Ascending aorta (tissue), 2 donors: ENCODE data around the gene HOXA13. TPM values are rescaled to one million over a fixed set of nuclear protein-coding genes. Genes with fewer than 3 reads are reported as not detected.
A peak's percentile ranks its signal among the peaks of the same experiment; 100 is the strongest.

Source experiments
- DNase-seq, 2 donors: peaks; one replicate each; pipeline ENCODE4 v3.0.0-alpha.2; 2019; ENCODE audit warnings: low spot score in 2 of 2
- H3K27ac ChIP-seq, 2 donors: fragments of 200-600 bp; sonication (generic); one replicate each; pipeline ENCODE4 v1.5.1; 2016 to 2017; ENCODE audit warnings: mild to moderate bottlenecking in 1 of 2
- H3K27me3 ChIP-seq: fragments of 200-600 bp; sonication (generic); one replicate; pipeline ENCODE4 v1.5.1; 2017
- H3K36me3 ChIP-seq, 2 donors: fragments of 200-600 bp; sonication (generic); one replicate each; pipeline ENCODE4 v1.5.1; 2016
- H3K4me1 ChIP-seq, 2 donors: fragments of 200-600 bp; sonication (generic); one replicate each; pipeline ENCODE4 v1.5.1; 2016 to 2017; ENCODE audit warnings: mild to moderate bottlenecking in 1 of 2
- H3K4me3 ChIP-seq, 2 donors: fragments of 200-600 bp; sonication (generic); one replicate each; pipeline ENCODE4 v1.5.1; 2016 to 2017; ENCODE audit warnings: mild to moderate bottlenecking in 1 of 2
- H3K9me3 ChIP-seq, 2 donors: fragments of 200-600 bp; sonication (generic); one replicate each; pipeline ENCODE4 v1.5.1; 2016
- intact Hi-C: fragments of 100-400 bp; cut with DNase I; formaldehyde crosslinking; loops from one replicate; pipeline ENCODE4 v1.15.1; 2023
- total RNA-seq: library from RNA; depleted of rRNA; stranded (reverse); fragments of >200 nt; gene quantifications from one replicate; pipeline ENCODE4 v1.1.0, GENCODE V29; 2016
- TF ChIP-seq, protein P1 (sequence below), 3 experiments: fragments of 200-600 bp in 2 of 3; fragments of 450-650 bp in 1 of 3; sonication (generic) in 2 of 3; IDR thresholded peaks; one replicate each; pipeline ENCODE4 v1.5.1; 2016 to 2019; ENCODE audit warnings: antibody characterized with exemption in 3 of 3, mild to moderate bottlenecking in 1 of 3, moderate library complexity in 1 of 3

HOXA13 gene
- total RNA-seq, 1 donor from 2014 or later = not detected

DNA sequence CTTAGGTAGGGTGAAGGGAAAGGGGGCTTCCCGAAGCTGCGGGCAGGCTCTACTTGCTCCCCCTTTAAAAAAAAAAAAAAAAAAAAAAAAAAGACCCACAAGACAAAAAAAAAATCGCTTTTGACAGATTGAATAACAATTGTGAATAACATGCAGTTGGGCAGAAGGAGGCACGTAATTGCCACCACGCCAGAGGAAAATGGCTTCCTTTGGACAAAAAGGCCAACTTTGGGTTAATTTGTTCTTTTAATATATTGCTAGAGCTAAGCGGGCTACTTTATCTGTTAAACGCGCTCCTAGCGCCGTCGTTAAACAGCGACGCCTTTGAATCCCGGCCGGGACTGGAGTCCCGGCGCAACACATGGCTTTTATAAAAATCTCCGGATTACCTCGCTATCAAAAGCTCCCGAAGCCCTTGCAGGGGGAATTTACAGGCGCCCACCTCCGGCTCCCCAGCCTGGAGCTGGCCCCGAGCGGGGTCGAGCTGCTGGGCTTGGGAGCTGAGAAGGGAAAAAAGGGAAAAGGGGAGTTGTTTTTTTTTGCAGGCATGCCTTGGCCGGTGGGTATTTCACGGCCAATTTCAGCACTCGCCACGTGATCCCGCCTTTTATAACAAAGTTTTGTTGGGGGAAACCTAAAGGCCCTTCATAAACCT, 16.1 kb downstream of the HOXA13 start:
- peaks cover 7 to 22% of the 10 kb centered on the region in 2 donors for H3K4me1 ChIP-seq
- no peak overlapping the region for H3K27ac ChIP-seq
- intact Hi-C loops = loop anchor here (5.0 kb wide), 1 partner anchor 817 kb away; no protein-coding TSS in a partner anchor
- TF ChIP-seq, protein P1, sequence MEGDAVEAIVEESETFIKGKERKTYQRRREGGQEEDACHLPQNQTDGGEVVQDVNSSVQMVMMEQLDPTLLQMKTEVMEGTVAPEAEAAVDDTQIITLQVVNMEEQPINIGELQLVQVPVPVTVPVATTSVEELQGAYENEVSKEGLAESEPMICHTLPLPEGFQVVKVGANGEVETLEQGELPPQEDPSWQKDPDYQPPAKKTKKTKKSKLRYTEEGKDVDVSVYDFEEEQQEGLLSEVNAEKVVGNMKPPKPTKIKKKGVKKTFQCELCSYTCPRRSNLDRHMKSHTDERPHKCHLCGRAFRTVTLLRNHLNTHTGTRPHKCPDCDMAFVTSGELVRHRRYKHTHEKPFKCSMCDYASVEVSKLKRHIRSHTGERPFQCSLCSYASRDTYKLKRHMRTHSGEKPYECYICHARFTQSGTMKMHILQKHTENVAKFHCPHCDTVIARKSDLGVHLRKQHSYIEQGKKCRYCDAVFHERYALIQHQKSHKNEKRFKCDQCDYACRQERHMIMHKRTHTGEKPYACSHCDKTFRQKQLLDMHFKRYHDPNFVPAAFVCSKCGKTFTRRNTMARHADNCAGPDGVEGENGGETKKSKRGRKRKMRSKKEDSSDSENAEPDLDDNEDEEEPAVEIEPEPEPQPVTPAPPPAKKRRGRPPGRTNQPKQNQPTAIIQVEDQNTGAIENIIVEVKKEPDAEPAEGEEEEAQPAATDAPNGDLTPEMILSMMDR (IDR thresholded peaks at IDR 0.05) = no peak
- DNase-seq = peak in 1 of 2 donors; percentile 56
- H3K9me3 ChIP-seq = no peaks in the 10 kb centered on the region
- H3K4me3 ChIP-seq = peak overlapping the region; percentile 44 to 50
- peaks cover 46% of the 10 kb centered on the region for H3K27me3 ChIP-seq
- no peaks in the 10 kb centered on the region for H3K36me3 ChIP-seq

DNA sequence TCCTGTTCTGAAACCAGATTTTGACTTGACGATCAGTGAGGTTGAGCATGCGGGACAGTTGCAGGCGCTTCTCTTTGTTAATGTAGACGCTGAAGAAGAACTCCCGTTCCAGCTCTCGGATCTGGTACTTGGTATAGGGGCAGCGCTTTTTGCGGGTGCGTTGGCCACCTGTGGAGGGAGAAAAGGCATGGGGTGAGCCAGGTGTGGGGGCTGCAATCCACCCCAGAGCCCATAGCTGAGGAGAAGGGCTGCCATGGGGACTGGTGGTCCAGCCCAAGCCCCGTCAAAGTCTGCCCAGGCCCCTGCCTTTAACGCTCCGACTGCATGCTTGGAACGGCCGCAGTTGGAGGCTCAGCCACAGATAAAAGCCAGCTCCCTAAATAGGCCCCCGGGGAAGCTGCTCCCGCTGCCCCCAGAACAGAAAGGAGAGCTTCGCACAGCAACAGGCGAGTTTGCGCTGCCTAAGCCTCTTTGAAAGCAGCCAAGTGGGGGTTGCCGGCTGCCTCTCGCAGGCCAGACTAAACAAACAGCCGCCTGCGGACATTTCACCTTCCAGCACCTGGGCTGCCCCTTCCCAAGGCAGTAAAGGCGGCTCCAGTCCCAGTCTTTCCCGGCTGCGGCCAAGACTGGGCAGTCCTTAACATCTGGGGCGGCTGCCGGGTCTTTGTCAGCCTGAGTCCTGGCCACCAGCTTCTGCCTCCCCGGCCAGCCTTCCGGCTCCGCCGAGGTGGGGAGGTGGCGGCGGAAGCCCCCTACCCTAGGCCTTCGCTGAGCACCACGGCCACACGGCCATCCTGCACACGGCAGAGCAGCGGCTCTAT, 16.8 kb downstream of the HOXA13 start:
- Histone ChIP-seq H3K4me1 (peaks cover 2 to 18% of the 10 kb centered on the region in 2 donors), H3K36me3 (no peaks in the 10 kb centered on the region), H3K27me3 (peaks cover 38% of the 10 kb centered on the region), H3K9me3 (no peaks in the 10 kb centered on the region), H3K27ac (no peak overlapping the region), H3K4me3 (peak overlapping the region in 1 of 2 donors; percentile 44)
- intact Hi-C loops = loop anchor here (5.0 kb wide), 1 partner anchor 816 kb away; no protein-coding TSS in a partner anchor
- DNase-seq = peak; percentile 4 to 53
- TF ChIP-seq, protein P1 (IDR thresholded peaks at IDR 0.05) = no peak

DNA sequence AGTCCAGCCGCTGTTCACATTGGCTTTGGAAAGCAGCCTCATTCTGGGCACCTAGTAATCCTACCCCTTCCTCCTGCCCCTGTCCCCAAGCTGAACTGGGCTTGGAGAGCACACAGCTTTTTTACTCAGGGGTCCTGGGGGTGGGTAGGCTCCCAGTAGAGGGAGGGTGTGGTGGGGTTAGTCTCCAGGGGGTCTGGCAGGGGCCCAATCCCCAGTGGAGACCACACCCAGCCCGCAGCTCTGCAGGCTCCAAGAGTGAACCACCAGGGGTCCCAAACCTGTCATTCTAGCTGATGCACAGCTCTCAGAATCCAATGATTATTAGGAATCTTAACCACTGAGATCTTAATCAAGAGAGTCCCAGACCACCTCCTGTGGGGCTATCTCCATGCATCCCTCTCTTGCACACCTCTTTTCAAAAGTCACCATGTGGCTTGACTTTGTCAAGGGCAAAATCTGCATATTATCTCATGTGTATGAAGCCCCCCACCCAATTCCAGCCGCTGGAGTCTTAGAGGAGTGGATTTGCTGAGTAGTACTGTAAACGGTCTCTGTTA, 17.5 kb downstream of the HOXA13 start:
- Histone ChIP-seq H3K27me3 (peaks cover 33% of the 10 kb centered on the region), H3K36me3 (no peaks in the 10 kb centered on the region), H3K9me3 (no peaks in the 10 kb centered on the region), H3K4me3 (no peak overlapping the region), H3K4me1 (peaks cover 2 to 15% of the 10 kb centered on the region in 2 donors), H3K27ac (no peak overlapping the region)
- DNase-seq = no peak
- intact Hi-C loops = loop anchor here (5.0 kb wide), 1 partner anchor 815 kb away; no protein-coding TSS in a partner anchor
- TF ChIP-seq, protein P1 (IDR thresholded peaks at IDR 0.05) = no peak

DNA sequence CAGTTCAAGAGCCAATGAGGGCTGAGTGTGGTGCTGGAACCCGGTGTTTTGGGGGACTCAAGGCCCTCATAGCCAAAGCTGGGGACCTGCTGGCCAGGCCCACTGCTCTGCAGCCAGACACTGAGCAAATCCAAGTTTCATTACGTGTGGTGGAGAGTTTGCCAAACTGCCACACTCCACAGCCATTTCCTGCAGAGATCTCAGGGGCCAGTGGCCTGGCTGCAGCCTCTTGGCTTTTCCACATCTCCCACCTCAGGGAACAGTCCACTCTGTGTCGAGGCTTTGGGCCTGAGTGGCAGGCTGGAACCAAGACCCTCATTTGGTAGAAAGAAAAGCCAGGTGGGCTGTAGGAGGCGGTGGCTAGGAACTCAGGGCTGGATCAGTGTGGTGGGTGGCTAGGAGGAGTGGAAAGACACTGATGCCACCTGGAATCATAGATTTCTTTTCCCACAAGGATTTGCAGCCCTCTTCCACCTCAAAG, 18.1 kb downstream of the HOXA13 start:
- TF ChIP-seq, protein P1 (IDR thresholded peaks at IDR 0.05) = no peak
- H3K9me3 ChIP-seq = no peaks in the 10 kb centered on the region
- H3K4me1 ChIP-seq = peaks cover 2 to 15% of the 10 kb centered on the region in 2 donors
- intact Hi-C loops = loop anchor here (5.0 kb wide), 1 partner anchor 815 kb away; no protein-coding TSS in a partner anchor
- no peaks in the 10 kb centered on the region for H3K36me3 ChIP-seq
- DNase-seq = peak; percentile 6 to 50
- H3K27ac ChIP-seq = no peak overlapping the region
- H3K4me3 ChIP-seq = no peak overlapping the region
- peaks cover 28% of the 10 kb centered on the region for H3K27me3 ChIP-seq
